B cell (primary cell): ENCODE measurements around the gene ARHGAP6.

Experiments used
- CTCF ChIP-seq: fragments of 200-600 bp; IDR thresholded peaks from one replicate; pipeline ENCODE4 v1.8.0; 2022; ENCODE audit warnings: antibody characterized with exemption, mild to moderate bottlenecking
- EZH2 ChIP-seq: IDR thresholded peaks from 2 replicates; pipeline ENCODE4 v1.6.1; 2012; ENCODE audit warnings: borderline replicate concordance, low read depth, mild to moderate bottlenecking, moderate library complexity, low read length; ENCODE audit not compliant: insufficient read depth, poor library complexity, severe bottlenecking

DNA sequence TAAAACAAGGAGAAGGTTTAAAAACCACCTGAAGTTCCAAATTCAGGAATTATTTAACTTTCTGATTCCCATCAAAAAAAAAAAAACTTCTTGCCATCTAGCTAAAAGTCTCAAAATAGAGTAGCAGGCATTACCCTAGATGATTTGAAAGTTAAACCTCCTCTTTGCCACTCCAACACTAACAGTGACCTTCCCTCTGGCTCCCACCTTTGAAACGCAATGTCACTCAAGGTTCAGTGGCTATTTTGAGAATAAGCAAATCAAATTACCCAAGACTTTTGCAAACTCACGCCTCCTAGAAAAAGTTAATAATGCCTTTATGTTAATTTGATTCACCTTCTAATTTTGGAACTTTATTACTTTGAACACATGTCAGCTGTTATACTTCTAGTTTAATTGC is 103.2 kb downstream of the ARHGAP6 start:
- TF ChIP-seq CTCF, result no peak
- no peak for TF ChIP-seq EZH2
